ENCODE data around the gene PRAMEF1. TPM values are rescaled to one million over a fixed set of nuclear protein-coding genes. Genes with fewer than 3 reads are reported as not detected.

The PRAMEF1 gene
- total RNA-seq, 1 experiment from 2014 or later = not detected

- Mint-ChIP-seq H3K27me3 (ENCODE audit: low read depth) (no peaks in the 10 kb centered on the region; the same call in 1 of the 2 replicates), H3K27ac (no peak overlapping the region), H3K36me3 (no peaks in the 10 kb centered on the region), H3K4me1 (peaks cover 14% of the 10 kb centered on the region), H3K9me3 (no peaks in the 10 kb centered on the region), H3K4me3 (no peak overlapping the region)
- ChIA-PET POLR2A (no interaction called here), CTCF (interaction anchor here (1.0 to 1.1 kb wide), 2 partner anchors 383 to 497 kb away, joined by 3 to 5 read pairs; no protein-coding TSS in a partner anchor)
- TF ChIP-seq FOXK1 (CRISPR knock-in tag; IDR thresholded peaks at IDR 0.05) (no peak), NFATC4 (CRISPR knock-in tag; IDR thresholded peaks at IDR 0.05) (no peak), OVOL2 (CRISPR knock-in tag; IDR thresholded peaks at IDR 0.05; ENCODE audit: borderline replicate concordance) (no peak), ZNF671 (CRISPR knock-in tag; IDR thresholded peaks at IDR 0.05) (no peak), ZBTB21 (CRISPR knock-in tag; IDR thresholded peaks at IDR 0.05; ENCODE audit: borderline replicate concordance) (no peak), ELF4 (CRISPR knock-in tag; IDR thresholded peaks at IDR 0.05; ENCODE audit: low read depth) (no peak), NR2C2 (CRISPR knock-in tag; IDR thresholded peaks at IDR 0.05) (no peak), MXD4 (CRISPR knock-in tag; IDR thresholded peaks at IDR 0.05; ENCODE audit: borderline replicate concordance) (no peak), NFE2L1 (CRISPR knock-in tag; IDR thresholded peaks at IDR 0.05) (no peak), ZNF416 (CRISPR knock-in tag; IDR thresholded peaks at IDR 0.05) (no peak), CREM (CRISPR knock-in tag; IDR thresholded peaks at IDR 0.05) (no peak), PREB (CRISPR knock-in tag; IDR thresholded peaks at IDR 0.05; ENCODE audit: borderline replicate concordance) (no peak), MYBL2 (CRISPR knock-in tag; IDR thresholded peaks at IDR 0.05) (no peak), ZNF138 (CRISPR knock-in tag; conservative IDR thresholded peaks at IDR 0.05) (no peak), NR1H2 (CRISPR knock-in tag; IDR thresholded peaks at IDR 0.05) (no peak), GRHL2 (CRISPR knock-in tag; IDR thresholded peaks at IDR 0.05; ENCODE audit: insufficient replicate concordance, severe bottlenecking) (no peak)
- TF ChIP-seq, protein P1, sequence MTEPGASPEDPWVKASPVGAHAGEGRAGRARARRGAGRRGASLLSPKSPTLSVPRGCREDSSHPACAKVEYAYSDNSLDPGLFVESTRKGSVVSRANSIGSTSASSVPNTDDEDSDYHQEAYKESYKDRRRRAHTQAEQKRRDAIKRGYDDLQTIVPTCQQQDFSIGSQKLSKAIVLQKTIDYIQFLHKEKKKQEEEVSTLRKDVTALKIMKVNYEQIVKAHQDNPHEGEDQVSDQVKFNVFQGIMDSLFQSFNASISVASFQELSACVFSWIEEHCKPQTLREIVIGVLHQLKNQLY (CRISPR knock-in tag; IDR thresholded peaks at IDR 0.05) = no peak
- TF ChIP-seq, protein P2, sequence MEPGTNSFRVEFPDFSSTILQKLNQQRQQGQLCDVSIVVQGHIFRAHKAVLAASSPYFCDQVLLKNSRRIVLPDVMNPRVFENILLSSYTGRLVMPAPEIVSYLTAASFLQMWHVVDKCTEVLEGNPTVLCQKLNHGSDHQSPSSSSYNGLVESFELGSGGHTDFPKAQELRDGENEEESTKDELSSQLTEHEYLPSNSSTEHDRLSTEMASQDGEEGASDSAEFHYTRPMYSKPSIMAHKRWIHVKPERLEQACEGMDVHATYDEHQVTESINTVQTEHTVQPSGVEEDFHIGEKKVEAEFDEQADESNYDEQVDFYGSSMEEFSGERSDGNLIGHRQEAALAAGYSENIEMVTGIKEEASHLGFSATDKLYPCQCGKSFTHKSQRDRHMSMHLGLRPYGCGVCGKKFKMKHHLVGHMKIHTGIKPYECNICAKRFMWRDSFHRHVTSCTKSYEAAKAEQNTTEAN (CRISPR knock-in tag; IDR thresholded peaks at IDR 0.05) = no peak
- TF ChIP-seq, protein P3, sequence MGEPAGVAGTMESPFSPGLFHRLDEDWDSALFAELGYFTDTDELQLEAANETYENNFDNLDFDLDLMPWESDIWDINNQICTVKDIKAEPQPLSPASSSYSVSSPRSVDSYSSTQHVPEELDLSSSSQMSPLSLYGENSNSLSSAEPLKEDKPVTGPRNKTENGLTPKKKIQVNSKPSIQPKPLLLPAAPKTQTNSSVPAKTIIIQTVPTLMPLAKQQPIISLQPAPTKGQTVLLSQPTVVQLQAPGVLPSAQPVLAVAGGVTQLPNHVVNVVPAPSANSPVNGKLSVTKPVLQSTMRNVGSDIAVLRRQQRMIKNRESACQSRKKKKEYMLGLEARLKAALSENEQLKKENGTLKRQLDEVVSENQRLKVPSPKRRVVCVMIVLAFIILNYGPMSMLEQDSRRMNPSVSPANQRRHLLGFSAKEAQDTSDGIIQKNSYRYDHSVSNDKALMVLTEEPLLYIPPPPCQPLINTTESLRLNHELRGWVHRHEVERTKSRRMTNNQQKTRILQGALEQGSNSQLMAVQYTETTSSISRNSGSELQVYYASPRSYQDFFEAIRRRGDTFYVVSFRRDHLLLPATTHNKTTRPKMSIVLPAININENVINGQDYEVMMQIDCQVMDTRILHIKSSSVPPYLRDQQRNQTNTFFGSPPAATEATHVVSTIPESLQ (CRISPR knock-in tag; IDR thresholded peaks at IDR 0.05) = no peak
- TF ChIP-seq, protein P4, sequence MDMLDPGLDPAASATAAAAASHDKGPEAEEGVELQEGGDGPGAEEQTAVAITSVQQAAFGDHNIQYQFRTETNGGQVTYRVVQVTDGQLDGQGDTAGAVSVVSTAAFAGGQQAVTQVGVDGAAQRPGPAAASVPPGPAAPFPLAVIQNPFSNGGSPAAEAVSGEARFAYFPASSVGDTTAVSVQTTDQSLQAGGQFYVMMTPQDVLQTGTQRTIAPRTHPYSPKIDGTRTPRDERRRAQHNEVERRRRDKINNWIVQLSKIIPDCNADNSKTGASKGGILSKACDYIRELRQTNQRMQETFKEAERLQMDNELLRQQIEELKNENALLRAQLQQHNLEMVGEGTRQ (CRISPR knock-in tag; IDR thresholded peaks at IDR 0.05) = no peak
- no peak for ATAC-seq
- no peak for DNase-seq (ENCODE audit: low spot score)
Observed at GRCh38 chr1:12761781-12762180, 29.4 kb upstream of the PRAMEF1 start.

DNA sequence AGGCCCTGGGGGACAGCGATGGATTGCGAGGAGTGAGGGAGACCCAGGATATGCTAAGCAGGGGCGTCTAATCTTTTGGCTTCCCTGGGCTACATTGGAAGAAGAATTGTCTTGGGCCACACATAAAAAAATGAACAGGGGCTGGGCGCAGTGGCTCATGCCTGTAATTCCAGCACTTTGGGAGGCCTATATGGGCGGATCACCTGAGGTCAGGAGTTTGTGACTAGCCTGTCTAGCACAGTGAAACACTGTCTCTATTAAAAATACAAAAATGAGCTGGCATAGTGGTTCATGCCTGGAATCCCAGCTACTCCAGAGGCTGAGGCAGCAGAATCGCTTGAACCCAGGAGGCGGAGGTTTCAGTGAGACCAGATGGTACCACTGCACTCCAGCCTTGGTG lies 28.4 kb upstream of the PRAMEF1 start:
- Mint-ChIP-seq H3K36me3 (no peaks in the 10 kb centered on the region), H3K4me1 (peaks cover 10% of the 10 kb centered on the region), H3K9me3 (no peaks in the 10 kb centered on the region), H3K27me3 (ENCODE audit: low read depth) (no peaks in the 10 kb centered on the region; the same call in 1 of the 2 replicates), H3K4me3 (no peak overlapping the region), H3K27ac (no peak overlapping the region)
- TF ChIP-seq FOXP1 (CRISPR knock-in tag; IDR thresholded peaks at IDR 0.05; ENCODE audit: borderline replicate concordance) (no peak), ZNF121 (CRISPR knock-in tag; IDR thresholded peaks at IDR 0.05) (no peak), ZNF423 (CRISPR knock-in tag; IDR thresholded peaks at IDR 0.05) (no peak), ZNF138 (CRISPR knock-in tag; conservative IDR thresholded peaks at IDR 0.05) (no peak), ERG (CRISPR knock-in tag; IDR thresholded peaks at IDR 0.05) (no peak), JAZF1 (CRISPR knock-in tag; IDR thresholded peaks at IDR 0.05) (no peak), ZNF219 (CRISPR knock-in tag; IDR thresholded peaks at IDR 0.05; ENCODE audit: borderline replicate concordance) (no peak), TEAD4 (CRISPR knock-in tag; IDR thresholded peaks at IDR 0.05) (no peak), KAT7 (CRISPR knock-in tag; IDR thresholded peaks at IDR 0.05; ENCODE audit: borderline replicate concordance) (no peak), EMX1 (CRISPR knock-in tag; IDR thresholded peaks at IDR 0.05) (no peak)
- TF ChIP-seq, protein P5, sequence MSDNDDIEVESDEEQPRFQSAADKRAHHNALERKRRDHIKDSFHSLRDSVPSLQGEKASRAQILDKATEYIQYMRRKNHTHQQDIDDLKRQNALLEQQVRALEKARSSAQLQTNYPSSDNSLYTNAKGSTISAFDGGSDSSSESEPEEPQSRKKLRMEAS (CRISPR knock-in tag; IDR thresholded peaks at IDR 0.05) = no peak
- ATAC-seq (no peak), DNase-seq (ENCODE audit: low spot score) (no peak)
- ChIA-PET CTCF (interaction anchor here (1.0 kb wide), 2 partner anchors 17 to 423 kb away, joined by 3 to 4 read pairs; partner anchors contain the start of gene CFAP107), POLR2A (no interaction called here)

Data from WTC11 (cell line).